AG04450 (cell line): ENCODE measurements around the gene PAPPA. TPM values are rescaled to one million over a fixed set of nuclear protein-coding genes. Genes with fewer than 3 reads are reported as not detected.
A peak's percentile ranks its signal among the peaks of the same experiment; 100 is the strongest.

Source experiments
- CTCF ChIA-PET: fragments of 300-600, 350-600 bp; formaldehyde crosslinking; extraction: SDS; loops from one replicate; lab custom pipeline; 2022; ENCODE audit warnings: antibody characterized with exemption, inconsistent platforms; lab: Charles Lee
- POLR2A ChIA-PET: fragments of 350-600 bp; formaldehyde crosslinking; extraction: SDS; loops from one replicate; lab custom pipeline; 2021; ENCODE audit warnings: antibody characterized with exemption, inconsistent platforms; lab: Yijun Ruan, JAX
- DNase-seq: peaks from one replicate; pipeline ENCODE4 v3.0.0-alpha.2; 2011; ENCODE audit warnings: low read depth, low spot score
- H3K27ac ChIP-seq: one replicate; pipeline ENCODE4 v1.5.1; 2012; ENCODE audit warnings: low read depth, low read length, control low read depth
- H3K27me3 ChIP-seq: one replicate; pipeline ENCODE4 v1.6.0; 2012; ENCODE audit warnings: low read length; ENCODE audit not compliant: control insufficient read depth, insufficient read depth
- H3K4me3 ChIP-seq: 2 replicates; pipeline ENCODE4 v1.5.1; 2011; ENCODE audit warnings: mild to moderate bottlenecking, low read depth, low read length, control low read depth
- H3K9me3 ChIP-seq: 2 replicates; pipeline ENCODE4 v1.5.1; 2012; ENCODE audit warnings: low read length; ENCODE audit not compliant: control insufficient read depth, insufficient read depth
- polyA plus RNA-seq: library from polyadenylated mRNA; depleted of rRNA; stranded (reverse); fragments of >200 nt; gene quantifications from 2 replicates; pipeline ENCODE4 v1.2.3, GENCODE V29; 2011
- TF ChIP-seq, protein P1 (sequence below): IDR thresholded peaks from 2 replicates; pipeline ENCODE4 v1.5.1; 2011; ENCODE audit warnings: low read depth, low read length, control low read depth, inconsistent platforms

PAPPA gene
- polyA plus RNA-seq, 1 experiment: 65.0 TPM

DNA sequence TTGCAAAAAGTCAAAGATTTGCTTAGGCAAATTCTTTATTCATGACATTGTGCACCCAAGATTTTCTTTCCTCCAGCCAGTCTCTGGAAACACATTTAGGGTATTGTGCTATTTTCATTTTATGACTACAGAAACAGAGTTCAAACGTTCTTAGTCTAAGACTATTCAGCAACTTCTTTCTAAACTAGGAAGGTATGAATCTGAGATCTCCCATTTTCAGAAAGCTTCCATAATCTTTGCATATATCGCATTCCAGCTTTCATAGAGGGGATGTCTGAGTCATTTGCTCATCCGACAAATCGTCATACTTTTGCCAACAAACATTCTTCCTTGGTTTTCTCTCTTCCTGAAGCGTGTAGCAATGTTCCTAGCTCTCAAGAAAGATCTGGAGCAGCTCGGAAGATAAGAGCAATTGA is 1.6 kb upstream of the PAPPA start:
- POLR2A ChIA-PET: interaction anchor here (0.7 to 7.2 kb wide), 11 partner anchors 64 to 559 kb away, joined by 3 to 104 read pairs (median 5); no protein-coding TSS in a partner anchor
- TF ChIP-seq, protein P1, sequence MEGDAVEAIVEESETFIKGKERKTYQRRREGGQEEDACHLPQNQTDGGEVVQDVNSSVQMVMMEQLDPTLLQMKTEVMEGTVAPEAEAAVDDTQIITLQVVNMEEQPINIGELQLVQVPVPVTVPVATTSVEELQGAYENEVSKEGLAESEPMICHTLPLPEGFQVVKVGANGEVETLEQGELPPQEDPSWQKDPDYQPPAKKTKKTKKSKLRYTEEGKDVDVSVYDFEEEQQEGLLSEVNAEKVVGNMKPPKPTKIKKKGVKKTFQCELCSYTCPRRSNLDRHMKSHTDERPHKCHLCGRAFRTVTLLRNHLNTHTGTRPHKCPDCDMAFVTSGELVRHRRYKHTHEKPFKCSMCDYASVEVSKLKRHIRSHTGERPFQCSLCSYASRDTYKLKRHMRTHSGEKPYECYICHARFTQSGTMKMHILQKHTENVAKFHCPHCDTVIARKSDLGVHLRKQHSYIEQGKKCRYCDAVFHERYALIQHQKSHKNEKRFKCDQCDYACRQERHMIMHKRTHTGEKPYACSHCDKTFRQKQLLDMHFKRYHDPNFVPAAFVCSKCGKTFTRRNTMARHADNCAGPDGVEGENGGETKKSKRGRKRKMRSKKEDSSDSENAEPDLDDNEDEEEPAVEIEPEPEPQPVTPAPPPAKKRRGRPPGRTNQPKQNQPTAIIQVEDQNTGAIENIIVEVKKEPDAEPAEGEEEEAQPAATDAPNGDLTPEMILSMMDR: no peak
- H3K4me3 ChIP-seq: no peak overlapping the region

DNA sequence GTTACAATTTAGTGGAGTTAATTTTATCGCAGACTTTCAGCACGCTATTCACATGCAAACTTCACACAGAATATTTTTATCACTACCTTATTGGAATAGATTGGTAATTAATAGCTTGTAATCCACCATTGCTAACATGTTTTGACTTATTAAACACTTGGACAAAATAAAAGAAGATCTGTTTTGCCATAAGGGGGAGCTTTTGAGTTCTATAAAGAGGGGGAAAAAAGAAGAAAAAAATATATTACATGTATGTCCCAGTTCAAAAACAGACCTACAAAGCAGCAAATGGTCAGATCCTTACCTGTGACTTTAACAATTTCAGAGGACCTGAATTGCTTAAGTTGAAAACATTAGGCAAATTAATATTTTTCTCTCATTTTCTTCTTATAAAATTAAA is 1.2 kb upstream of the PAPPA start:
- no peaks in the 10 kb centered on the region for H3K9me3 ChIP-seq
- CTCF ChIA-PET: interaction anchor here (0.8 to 3.8 kb wide), 17 partner anchors 8 to 560 kb away, joined by 3 to 37 read pairs (median 4); no protein-coding TSS in a partner anchor
- POLR2A ChIA-PET: interaction anchor here (0.5 to 7.2 kb wide), 12 partner anchors 24 to 559 kb away, joined by 3 to 104 read pairs (median 5); no protein-coding TSS in a partner anchor
- TF ChIP-seq, protein P1: peak; percentile 48
- no peaks in the 10 kb centered on the region for H3K27me3 ChIP-seq
- no peak for DNase-seq
- H3K27ac ChIP-seq: peak overlapping the region; percentile 89
- peak overlapping the region; percentile 1; the same call in 1 of the 2 replicates for H3K4me3 ChIP-seq

More for the DNA sequence above, 1.6 kb upstream of the PAPPA start:
- Histone ChIP-seq H3K27ac (no peak overlapping the region), H3K9me3 (no peaks in the 10 kb centered on the region), H3K27me3 (no peaks in the 10 kb centered on the region)
- DNase-seq: peak; percentile 80
- CTCF ChIA-PET: interaction anchor here (0.8 to 3.8 kb wide), 17 partner anchors 8 to 559 kb away, joined by 3 to 37 read pairs (median 4); no protein-coding TSS in a partner anchor

DNA sequence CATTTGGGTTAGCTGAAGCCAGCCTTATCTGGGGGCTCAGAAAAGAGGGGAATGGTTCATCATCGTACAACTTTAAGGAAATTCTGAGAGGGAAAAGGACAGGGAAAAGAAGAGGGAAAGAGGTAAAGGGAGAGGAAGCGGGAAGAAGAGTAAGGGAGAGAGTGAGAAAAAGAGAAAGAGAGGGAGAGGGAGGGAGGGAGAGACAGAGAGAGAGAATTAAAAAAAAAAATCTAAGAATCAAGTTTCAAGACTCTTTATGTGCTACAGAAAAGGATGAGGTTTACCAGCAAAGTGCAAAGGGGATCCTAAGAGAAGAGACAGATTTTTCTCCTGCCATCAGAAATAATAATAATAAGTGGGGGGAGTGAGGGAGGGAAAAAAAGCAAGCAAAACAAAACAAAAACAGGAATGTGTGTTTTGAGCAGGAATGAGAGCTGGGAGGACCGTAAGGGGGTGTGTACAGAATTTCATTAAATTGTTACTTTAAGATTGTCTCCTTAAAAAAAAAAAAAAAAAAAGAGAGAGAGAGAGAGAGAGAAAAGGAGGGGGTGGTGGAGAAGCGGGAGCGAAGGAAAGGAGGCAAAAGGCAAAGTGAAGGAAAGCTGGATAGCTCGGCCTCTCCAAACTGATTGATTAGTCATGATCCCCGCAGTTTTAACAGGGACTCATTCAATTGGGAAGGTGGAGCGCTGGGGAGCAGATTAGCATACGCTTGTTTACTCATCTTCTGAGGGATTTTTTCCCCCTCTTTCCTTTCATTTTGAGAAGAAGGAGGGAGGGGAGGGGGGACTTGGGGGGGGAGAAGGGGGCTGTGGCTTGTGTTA is 438 bp upstream of the PAPPA start:
- H3K27ac ChIP-seq: peak overlapping the region; percentile 89
- no peaks in the 10 kb centered on the region for H3K9me3 ChIP-seq
- peak overlapping the region; percentile 74 for H3K4me3 ChIP-seq
- DNase-seq: peak; percentile 55
- TF ChIP-seq, protein P1: no peak
- H3K27me3 ChIP-seq: no peaks in the 10 kb centered on the region
- ChIA-PET CTCF (interaction anchor here (0.7 to 3.8 kb wide), 13 partner anchors 7 to 560 kb away, joined by 3 to 37 read pairs (median 5); no protein-coding TSS in a partner anchor), POLR2A (interaction anchor here (0.5 to 7.2 kb wide), 16 partner anchors 23 to 793 kb away, joined by 3 to 104 read pairs (median 5); no protein-coding TSS in a partner anchor)

DNA sequence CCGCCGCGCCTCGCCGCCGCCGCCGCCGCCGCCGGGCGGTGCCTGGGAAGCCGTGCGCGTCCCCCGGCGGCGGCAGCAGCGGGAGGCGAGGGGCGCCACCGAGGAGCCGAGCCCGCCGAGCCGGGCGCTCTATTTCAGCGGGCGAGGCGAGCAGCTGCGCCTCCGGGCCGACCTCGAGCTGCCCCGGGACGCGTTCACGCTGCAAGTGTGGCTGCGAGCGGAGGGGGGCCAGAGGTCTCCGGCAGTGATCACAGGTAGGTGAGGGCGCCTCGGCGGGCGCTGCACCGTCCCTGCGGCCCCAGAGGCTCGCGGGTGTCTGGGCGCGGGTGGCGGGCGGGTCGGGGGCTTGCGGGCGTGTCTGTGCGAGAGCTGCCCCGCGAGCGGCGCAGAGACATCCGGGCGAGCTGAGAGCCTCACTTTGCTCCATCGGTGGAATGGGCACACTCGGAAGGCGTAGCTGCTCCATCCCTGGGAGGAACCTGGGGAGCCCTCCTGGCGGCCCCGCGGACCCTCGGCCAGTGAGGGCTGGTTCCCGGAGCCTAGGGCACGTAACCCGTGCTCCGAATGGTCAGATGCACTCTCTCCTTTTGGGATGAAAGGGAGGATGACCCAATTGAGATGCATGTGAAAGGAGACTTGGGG is 864 bp downstream of the PAPPA start:
- no peak for DNase-seq
- POLR2A ChIA-PET: interaction anchor here (0.8 to 7.2 kb wide), 11 partner anchors 39 to 563 kb away, joined by 3 to 104 read pairs (median 5); no protein-coding TSS in a partner anchor
- no peaks in the 10 kb centered on the region for H3K27me3 ChIP-seq
- H3K4me3 ChIP-seq: peak overlapping the region; percentile 89
- TF ChIP-seq, protein P1: no peak
- no peaks in the 10 kb centered on the region for H3K9me3 ChIP-seq
- H3K27ac ChIP-seq: peak overlapping the region; percentile 95
- CTCF ChIA-PET: interaction anchor here (3.8 kb wide), 1 partner anchor 562 kb away, joined by 37 read pairs; no protein-coding TSS in a partner anchor
